Hematopoietic multipotent progenitor cell treated with erythropoietin and hydrocortisone succinate and interleukin-3 and kit ligand, for 6 days (in vitro differentiated cells): Measurements from ENCODE around the gene FAM124B.
A peak's percentile ranks its signal among the peaks of the same experiment; 100 is the strongest.

Experiments used
- DNase-seq: peaks from one replicate; pipeline ENCODE4 v3.0.0-alpha.2; 2015

Gene FAM124B

GRCh38 chr2:224333726-224334482 is 68.0 kb downstream of the FAM124B start:
- DNase-seq: peak; percentile 58

GRCh38 chr2:224331698-224332097 is 70.2 kb downstream of the FAM124B start:
- DNase-seq: no peak

GRCh38 chr2:224328798-224329197 is 73.1 kb downstream of the FAM124B start:
- no peak for DNase-seq
